Gastrocnemius medialis (tissue), 4 donors: ENCODE results near the gene BSN. TPM values are rescaled to one million over a fixed set of nuclear protein-coding genes. Genes with fewer than 3 reads are reported as not detected.

Experiments
- ATAC-seq, 2 donors: fragments of 150-250 bp; one replicate each; pipeline ENCODE4 v1.9.1; 2016
- DNase-seq, 2 donors: peaks; one replicate each; pipeline ENCODE4 v3.0.0-alpha.2; 2019
- H3K27ac ChIP-seq, 4 donors: fragments of 200-600 bp; sonication (generic); 1 replicate in 1 of 4; 2 replicates in 3 of 4; pipeline ENCODE4 v1.5.1; 2016 to 2018; ENCODE audit warnings: mild to moderate bottlenecking in 2 of 4, moderate library complexity in 1 of 4
- H3K27me3 ChIP-seq, 3 donors: fragments of 200-600 bp; sonication (generic) in 2 of 3; 1 replicate in 1 of 3; 2 replicates in 2 of 3; pipeline versions ENCODE4 v1.5.1 to v1.6.0; 2016 to 2019; ENCODE audit warnings: mild to moderate bottlenecking in 1 of 3, moderate library complexity in 1 of 3
- H3K36me3 ChIP-seq, 2 donors: fragments of 200-600 bp; sonication (generic) in 1 of 2; one replicate each; pipeline ENCODE4 v1.5.1; 2017 to 2018
- H3K4me1 ChIP-seq, 2 donors: fragments of 200-600 bp; sonication (generic) in 1 of 2; one replicate each; pipeline ENCODE4 v1.5.1; 2016 to 2017; ENCODE audit warnings: mild to moderate bottlenecking in 2 of 2
- H3K4me3 ChIP-seq, 4 donors: fragments of 200-600 bp; sonication (generic) in 3 of 4; 1 replicate in 1 of 4; 2 replicates in 3 of 4; pipeline ENCODE4 v1.5.1; 2016 to 2019; ENCODE audit warnings: mild to moderate bottlenecking in 2 of 4
- H3K9me3 ChIP-seq, 3 donors: fragments of 200-600 bp; sonication (generic) in 2 of 3; 1 replicate in 1 of 3; 2 replicates in 2 of 3; pipeline ENCODE4 v1.5.1; 2016 to 2019
- CTCF ChIP-seq, 5 experiments: fragments of 450-650 bp in 3 of 5; fragments of 200-600 bp in 2 of 5; sonication (generic) in 2 of 5; IDR thresholded peaks in 4 of 5; conservative IDR thresholded peaks in 1 of 5; 1 replicate in 4 of 5; 2 replicates in 1 of 5; pipeline ENCODE4 v1.5.1; 2016 to 2019; ENCODE audit warnings: antibody characterized with exemption in 5 of 5, mild to moderate bottlenecking in 3 of 5, moderate library complexity in 3 of 5
- POLR2A ChIP-seq, 2 donors: fragments of 450-650 bp; IDR thresholded peaks; one replicate each; pipeline ENCODE4 v1.6.1; 2017; ENCODE audit warnings: antibody characterized with exemption in 2 of 2, mild to moderate bottlenecking in 2 of 2, moderate library complexity in 2 of 2
- in situ Hi-C, 4 donors: fragments of 200-750 bp; cut with MboI; loops; one replicate each; pipeline versions ENCODE4 v1.15.0 to v1.8.0; 2017; ENCODE audit warnings: low sequenced_read_pairs in 4 of 4
- intact Hi-C: fragments of 100-400 bp; cut with DNase I; formaldehyde crosslinking; loops from one replicate; pipeline ENCODE4 v1.15.1; 2023; ENCODE audit warnings: low total_unique reads
- total RNA-seq, 4 donors: library from RNA; depleted of rRNA; stranded (reverse); fragments of >200 nt; gene quantifications; one replicate each; pipeline versions ENCODE4 v1.1.0 to v1.2.3, GENCODE V29; 2016

Gene BSN
- total RNA-seq, 4 donors from 2014 or later: 0.10 to 0.24 (median 0.21) TPM

DNA sequence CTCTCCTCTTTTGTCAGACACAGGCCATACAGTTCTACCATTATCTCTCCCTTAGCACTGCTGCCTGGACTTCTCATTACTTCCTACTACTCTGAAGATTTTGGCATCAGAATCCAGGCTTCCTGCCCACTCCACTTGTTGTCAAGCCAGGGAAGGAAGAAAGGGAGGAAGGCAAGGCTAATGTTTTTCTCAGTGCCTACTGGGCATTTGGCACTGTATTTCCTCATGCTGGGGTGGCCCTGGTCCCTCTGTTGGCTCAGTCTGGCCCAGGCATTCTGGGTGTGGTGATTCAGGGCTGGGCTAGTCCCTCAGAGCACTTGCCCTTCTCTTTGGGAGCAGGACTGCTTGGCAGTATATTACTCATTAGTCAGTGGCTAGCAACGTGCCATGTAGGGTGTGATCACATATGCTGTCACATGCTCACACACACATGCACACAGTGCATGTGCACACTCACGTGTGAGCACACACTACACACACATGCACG is 52.9 kb downstream of the BSN start:
- TF ChIP-seq POLR2A (IDR thresholded peaks at IDR 0.05) (no peak), CTCF (IDR thresholded peaks at IDR 0.05 in 4 of 5, conservative IDR thresholded peaks at IDR 0.05 in 1 of 5) (no peak)
- DNase-seq (peak in 1 of 2 donors; percentile 14), ATAC-seq (no peak)
- in situ Hi-C loops: no loop called here
- no peak overlapping the region for H3K4me3 ChIP-seq
- no peaks in the 10 kb centered on the region for H3K4me1 ChIP-seq
- H3K9me3 ChIP-seq: no peaks in the 10 kb centered on the region
- intact Hi-C loops: no loop called here
- H3K27me3 ChIP-seq: no peaks in the 10 kb centered on the region
- H3K36me3 ChIP-seq: no peaks in the 10 kb centered on the region
- H3K27ac ChIP-seq: no peak overlapping the region

GRCh38 chr3:49607796-49608195 is 53.5 kb downstream of the BSN start:
- H3K27me3 ChIP-seq: no peaks in the 10 kb centered on the region
- DNase-seq (no peak), ATAC-seq (no peak)
- H3K27ac ChIP-seq: no peak overlapping the region
- in situ Hi-C loops: no loop called here
- no peak overlapping the region for H3K4me3 ChIP-seq
- H3K4me1 ChIP-seq: no peaks in the 10 kb centered on the region
- TF ChIP-seq CTCF (IDR thresholded peaks at IDR 0.05 in 4 of 5, conservative IDR thresholded peaks at IDR 0.05 in 1 of 5) (peak in 2 of 5 experiments; percentile 11 to 23), POLR2A (IDR thresholded peaks at IDR 0.05) (no peak)
- intact Hi-C loops: no loop called here
- H3K36me3 ChIP-seq: no peaks in the 10 kb centered on the region
- no peaks in the 10 kb centered on the region for H3K9me3 ChIP-seq

- Histone ChIP-seq H3K36me3 (no peaks in the 10 kb centered on the region), H3K27ac (no peak overlapping the region), H3K4me1 (no peaks in the 10 kb centered on the region), H3K27me3 (no peaks in the 10 kb centered on the region), H3K9me3 (no peaks in the 10 kb centered on the region), H3K4me3 (no peak overlapping the region)
- ATAC-seq: no peak
- DNase-seq: no peak
- in situ Hi-C loops: no loop called here
- intact Hi-C loops: no loop called here
- TF ChIP-seq POLR2A (IDR thresholded peaks at IDR 0.05): no peak
- no peak for TF ChIP-seq CTCF (IDR thresholded peaks at IDR 0.05 in 4 of 5, conservative IDR thresholded peaks at IDR 0.05 in 1 of 5)
These were observed 55.0 kb downstream of the BSN start for GRCh38 chr3:49609314-49609713.

- Histone ChIP-seq H3K4me1 (no peaks in the 10 kb centered on the region), H3K36me3 (no peaks in the 10 kb centered on the region), H3K27ac (no peak overlapping the region), H3K9me3 (no peaks in the 10 kb centered on the region), H3K27me3 (no peaks in the 10 kb centered on the region), H3K4me3 (no peak overlapping the region)
- no peak for DNase-seq
- in situ Hi-C loops: no loop called here
- ATAC-seq: no peak
- TF ChIP-seq POLR2A (IDR thresholded peaks at IDR 0.05): no peak
- no peak for TF ChIP-seq CTCF (IDR thresholded peaks at IDR 0.05 in 4 of 5, conservative IDR thresholded peaks at IDR 0.05 in 1 of 5)
- intact Hi-C loops: no loop called here
These were observed 55.5 kb downstream of the BSN start for GRCh38 chr3:49609815-49610214.

GRCh38 chr3:49610666-49611280 is 56.5 kb downstream of the BSN start:
- TF ChIP-seq POLR2A (IDR thresholded peaks at IDR 0.05) (no peak), CTCF (IDR thresholded peaks at IDR 0.05 in 4 of 5, conservative IDR thresholded peaks at IDR 0.05 in 1 of 5) (no peak)
- H3K27me3 ChIP-seq: no peaks in the 10 kb centered on the region
- intact Hi-C loops: no loop called here
- H3K4me1 ChIP-seq: no peaks in the 10 kb centered on the region
- no peaks in the 10 kb centered on the region for H3K9me3 ChIP-seq
- no peak overlapping the region for H3K4me3 ChIP-seq
- DNase-seq (no peak), ATAC-seq (no peak)
- no peak overlapping the region for H3K27ac ChIP-seq
- H3K36me3 ChIP-seq: no peaks in the 10 kb centered on the region
- in situ Hi-C loops: no loop called here
